Pulmonary artery endothelial cell (primary cell): ENCODE data around the gene RIPPLY1. TPM values are rescaled to one million over a fixed set of nuclear protein-coding genes. Genes with fewer than 3 reads are reported as not detected.

Experiments used
- DNase-seq: peaks from one replicate; pipeline ENCODE4 v3.0.0-alpha.2; 2011; ENCODE audit warnings: low read depth, low spot score
- total RNA-seq: library from RNA; depleted of rRNA; stranded (reverse); fragments of >200 nt; gene quantifications from 2 replicates; pipeline ENCODE4 v1.2.3, GENCODE V29; 2014

The RIPPLY1 gene, protein sequence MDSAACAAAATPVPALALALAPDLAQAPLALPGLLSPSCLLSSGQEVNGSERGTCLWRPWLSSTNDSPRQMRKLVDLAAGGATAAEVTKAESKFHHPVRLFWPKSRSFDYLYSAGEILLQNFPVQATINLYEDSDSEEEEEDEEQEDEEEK
- not detected in 2 replicates for total RNA-seq

DNA sequence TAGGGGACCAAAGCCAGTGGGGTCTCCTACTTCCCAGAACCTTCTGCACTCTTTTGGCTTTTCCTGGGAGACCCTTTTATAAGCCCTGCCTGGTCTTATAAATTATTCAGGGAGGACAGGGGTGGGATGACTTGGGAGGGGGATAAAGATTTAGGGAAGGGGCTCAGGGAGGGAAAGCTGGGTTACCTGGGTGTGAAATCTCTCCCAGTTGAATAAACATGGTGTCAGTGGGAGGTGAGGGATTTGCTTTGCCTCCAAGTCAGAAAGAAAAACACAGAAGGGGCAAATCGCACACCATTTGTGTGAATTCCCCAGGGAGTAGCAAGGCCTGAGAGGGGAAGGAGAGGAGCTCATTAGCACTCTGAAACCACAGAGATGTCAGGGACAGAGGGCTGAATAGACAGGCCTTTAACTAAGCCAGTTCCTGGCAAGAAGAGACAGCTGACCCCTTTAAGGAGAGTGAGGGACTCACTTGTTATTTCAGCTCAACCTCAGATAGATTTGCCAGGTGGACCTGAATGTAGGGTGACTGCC is at the start of gene RIPPLY1:
RIPPLY1 (minus strand) TSS at position 51 of the 534 bp plus-strand sequence. CDS start 54 bp downstream, outside the sequence.
- DNase-seq: no peak

DNA sequence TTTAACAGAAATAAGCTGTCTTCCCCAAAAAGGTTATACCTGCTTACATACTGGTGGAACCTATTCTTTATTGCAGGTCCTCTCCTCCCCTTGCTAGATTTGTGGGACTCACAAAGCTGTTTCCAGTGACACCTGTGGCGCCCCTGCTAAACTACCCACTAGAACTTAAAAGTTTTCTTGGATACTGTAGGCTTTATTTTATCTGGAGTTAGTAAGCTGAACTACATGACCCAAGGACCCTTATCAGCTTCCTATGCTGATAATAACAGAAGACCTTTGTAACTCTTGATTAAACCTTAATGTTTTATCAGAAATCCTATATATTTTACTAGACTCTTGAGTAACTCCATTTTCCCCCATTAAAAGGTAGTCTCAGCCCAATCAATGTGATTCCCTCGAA is 49.4 kb upstream of the RIPPLY1 start:
- no peak for DNase-seq

DNA sequence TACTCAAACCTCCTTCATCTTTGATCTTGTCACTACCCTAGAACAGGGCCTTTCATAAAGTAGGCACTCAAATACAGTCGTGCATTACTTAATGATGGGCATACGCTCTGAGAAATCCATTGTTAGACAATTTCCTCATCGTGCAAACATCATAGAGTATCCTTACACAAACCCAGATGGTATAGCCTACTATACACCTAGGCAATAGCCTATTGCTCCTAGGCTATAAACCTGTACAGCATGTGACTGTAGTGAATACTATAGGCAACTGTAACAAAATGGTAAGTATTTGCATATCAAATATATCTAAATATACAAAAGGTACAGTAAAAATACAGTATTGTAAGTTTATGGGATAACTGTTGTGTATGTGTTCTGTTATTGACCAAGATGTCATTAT is 48.9 kb upstream of the RIPPLY1 start:
- DNase-seq: no peak

DNA sequence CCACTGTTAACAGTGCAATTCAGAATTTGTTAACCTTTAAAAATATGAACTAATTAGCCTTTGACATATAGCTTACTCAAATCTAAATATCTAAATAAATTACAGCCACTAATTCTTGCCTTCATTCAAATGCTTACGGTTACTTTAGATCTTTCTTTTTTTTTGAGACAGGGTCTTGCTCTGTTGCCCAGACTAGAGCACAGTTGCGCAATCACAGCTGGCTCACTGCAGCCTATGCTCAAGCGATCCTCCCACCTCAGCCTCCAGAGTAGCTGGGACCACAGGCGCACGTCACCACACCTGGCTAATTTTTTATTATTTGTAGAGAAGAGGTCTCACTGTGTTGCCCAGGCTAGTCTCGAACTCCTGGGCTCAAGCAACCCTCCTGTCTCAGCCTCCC is 48.1 kb upstream of the RIPPLY1 start:
- DNase-seq: no peak

DNA sequence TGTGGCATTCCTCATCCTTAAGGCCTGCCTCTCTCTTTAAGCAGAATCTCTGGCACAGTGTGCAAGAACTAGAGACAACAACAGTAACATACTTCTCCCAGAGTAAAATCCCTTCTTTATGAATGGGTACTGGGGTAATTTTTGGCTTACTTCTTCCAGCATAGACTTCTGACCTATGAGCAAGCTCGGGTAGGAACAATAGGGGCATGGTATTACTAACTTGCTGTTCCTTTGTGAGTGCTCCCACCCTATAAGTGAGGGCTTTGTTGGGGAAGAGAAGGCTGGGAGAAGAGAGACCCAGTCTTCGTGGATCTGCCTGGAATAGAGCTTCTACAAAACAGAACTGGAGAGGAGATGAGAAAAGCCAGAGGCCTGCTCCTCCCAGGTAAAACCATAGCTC is 47.2 kb upstream of the RIPPLY1 start:
- no peak for DNase-seq

DNA sequence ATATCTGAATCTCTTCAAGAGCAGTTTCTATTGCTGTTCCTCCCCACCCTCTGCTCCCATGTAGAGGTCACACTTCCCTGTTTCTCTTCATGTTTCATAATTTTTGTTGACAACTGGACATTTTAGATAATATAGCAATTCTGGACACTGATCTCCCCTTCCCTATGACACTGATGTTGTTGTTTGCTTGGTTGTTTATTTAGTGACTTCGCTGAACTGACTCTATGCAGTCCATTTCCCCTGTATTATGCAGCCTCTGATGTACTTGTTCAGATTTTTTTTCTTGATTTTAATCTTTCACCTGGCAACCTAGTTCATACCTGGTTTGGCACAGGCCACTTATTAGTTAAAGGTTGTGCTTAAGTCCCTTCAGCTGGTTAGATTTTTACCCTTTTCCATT is 46.2 kb upstream of the RIPPLY1 start:
- DNase-seq: no peak

DNA sequence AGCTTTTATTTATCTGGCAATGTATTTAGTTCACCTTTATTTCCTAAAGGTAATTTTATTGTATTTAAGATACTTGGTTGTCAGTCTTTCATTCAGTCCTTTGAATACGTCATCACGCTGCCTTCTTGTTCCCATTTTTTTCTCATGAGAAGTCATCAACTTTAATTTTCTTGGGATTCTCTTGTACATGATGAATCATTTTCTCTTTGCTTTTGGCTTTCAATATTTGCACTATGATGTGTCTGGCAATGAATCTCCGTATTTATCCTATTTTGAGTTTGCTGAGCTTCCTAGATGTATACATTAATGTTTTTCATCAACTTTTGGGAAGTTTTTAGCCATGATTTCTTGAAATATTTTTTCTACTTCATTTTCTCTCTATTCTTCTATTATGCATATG is 45.5 kb upstream of the RIPPLY1 start:
- DNase-seq: no peak

DNA sequence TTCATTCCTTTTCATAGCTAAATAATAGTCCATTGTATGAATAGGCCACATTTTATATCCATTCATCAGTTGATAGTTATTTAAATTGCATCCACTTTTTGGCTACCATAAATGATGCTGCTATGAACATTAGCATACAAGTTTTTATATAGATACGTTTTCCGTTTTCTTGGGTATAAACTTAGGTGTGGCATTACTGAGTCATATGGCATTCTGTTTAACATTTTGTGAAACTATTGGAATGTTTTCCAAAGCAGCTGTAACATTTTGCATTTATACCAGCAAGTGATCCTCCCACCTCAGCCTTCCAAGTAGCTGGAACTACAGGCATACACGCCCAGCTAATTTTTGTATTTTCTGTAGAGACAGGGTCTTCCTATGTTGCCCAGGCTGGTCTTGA is 43.3 kb upstream of the RIPPLY1 start:
- DNase-seq: no peak

DNA sequence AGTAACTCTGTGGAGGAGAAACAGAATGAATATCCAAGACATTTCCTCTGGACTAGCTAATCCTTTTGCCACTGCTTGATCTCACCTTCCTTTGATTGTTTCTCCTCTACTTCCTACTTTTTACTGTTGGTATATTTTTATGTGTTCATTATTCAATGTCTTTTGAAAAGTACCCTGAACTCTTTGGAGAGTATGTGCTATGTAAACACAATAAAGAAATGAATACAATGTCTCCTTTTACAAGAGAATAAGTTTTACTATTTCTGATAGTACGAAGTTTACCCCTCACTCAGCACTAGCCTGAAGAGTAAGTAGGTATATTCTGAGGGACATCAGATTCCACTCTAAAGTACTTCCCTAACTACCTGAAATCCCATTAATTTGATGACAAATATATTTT is 36.9 kb upstream of the RIPPLY1 start:
- DNase-seq: no peak

DNA sequence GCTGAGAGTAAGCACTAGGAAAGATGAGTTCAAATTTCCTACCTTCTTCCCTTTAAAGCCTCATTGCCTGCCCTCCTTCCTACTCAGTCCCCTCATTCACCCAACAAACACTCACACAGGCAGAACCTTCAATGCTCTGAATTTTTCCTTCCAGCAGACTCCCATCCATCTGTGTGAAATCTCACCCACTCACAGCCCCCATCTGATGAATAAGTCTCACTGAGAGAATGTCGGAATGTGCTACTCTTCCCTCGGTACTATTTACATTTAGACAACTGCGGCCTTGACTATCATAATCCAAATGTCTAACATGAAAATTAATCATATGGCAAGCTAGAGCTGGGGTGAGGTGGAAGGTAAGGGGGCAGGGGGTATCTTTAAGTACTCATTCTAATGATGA is 36.4 kb upstream of the RIPPLY1 start:
- DNase-seq: no peak

DNA sequence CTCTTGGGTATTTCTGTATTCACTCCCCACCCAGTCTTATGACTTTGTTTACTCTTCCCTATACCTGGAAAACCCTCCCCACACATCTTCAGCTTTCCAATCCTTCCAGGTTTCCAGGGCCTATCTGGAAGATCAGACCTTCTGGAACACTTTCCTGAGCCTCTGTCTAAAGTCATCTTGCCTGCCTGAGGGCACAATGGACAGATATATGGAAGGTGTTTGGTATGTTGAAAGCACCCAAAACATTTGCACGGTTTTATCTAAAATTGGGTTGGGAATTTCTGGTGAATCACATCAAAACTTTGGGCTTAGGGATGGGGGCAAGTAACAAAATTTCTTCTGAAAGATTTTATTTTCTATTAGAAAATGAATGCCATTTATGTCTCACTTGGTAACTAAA is 33.1 kb upstream of the RIPPLY1 start:
- no peak for DNase-seq

DNA sequence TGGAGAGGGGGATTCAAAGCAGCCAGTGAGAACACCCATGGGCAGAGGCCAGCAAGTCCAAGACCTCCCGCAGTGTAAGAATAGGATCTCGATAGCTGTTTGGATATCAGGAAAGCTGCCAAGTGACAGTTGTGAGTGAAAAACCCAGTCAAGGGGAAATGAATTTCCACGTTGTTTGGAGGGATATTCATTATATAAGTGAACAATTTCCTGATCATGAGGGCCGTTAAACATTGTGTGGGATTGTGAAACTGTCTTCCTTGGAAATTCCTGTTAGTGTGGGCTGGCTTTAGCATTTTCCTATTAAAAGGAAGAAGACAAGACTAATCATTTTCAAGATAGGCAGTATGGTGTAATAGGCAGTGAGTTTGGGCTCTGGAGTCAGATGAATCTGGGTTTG is 32.0 kb upstream of the RIPPLY1 start:
- DNase-seq: no peak

DNA sequence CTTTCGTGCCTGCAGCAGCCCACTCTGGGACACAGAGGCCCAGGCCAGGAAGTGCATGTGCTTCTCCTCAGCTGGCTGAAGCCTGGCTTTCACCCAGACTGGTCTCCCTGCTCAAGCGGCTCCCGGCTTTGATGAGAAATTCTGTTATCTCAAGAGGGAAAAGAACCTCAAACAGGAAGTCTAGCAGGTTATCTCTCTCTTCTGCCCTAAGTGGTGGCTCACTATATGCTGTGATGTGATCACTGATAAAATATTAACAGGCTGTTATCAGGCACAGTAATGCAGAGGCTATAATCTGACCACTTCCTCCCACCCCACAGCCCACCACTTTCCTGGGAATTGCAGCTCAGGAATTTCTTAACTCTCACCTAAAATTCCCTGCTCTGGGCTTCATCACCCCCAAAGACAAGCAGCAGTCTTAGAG is 30.4 kb upstream of the RIPPLY1 start:
- no peak for DNase-seq

DNA sequence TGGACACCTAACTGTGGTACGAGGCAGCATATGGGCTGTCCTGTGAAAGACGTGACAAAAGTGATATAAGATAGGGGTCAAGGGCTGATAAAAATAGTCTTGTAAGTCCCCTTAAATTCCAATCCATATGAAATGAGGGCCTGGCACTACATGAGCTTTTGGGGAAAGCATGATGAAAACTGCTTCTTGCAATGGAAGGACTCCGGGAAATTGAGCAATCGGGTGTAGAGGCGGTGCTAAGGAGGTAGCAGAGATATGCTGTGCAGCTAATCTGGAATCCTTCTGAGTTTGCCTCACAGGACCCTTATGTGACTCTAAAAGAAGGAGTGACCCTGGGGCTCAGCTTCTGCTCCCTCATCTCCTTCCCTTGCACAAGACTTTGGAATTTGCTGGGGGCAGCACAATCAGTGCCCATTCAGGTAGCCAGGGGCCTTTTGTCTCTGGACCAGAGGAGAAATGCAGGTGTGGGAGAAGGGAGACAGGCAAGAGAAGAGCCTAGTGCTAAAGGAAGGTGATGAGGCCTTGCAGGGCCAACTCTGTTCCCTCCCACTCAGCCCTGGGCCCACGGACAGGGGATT is 29.9 kb upstream of the RIPPLY1 start:
- DNase-seq: no peak

DNA sequence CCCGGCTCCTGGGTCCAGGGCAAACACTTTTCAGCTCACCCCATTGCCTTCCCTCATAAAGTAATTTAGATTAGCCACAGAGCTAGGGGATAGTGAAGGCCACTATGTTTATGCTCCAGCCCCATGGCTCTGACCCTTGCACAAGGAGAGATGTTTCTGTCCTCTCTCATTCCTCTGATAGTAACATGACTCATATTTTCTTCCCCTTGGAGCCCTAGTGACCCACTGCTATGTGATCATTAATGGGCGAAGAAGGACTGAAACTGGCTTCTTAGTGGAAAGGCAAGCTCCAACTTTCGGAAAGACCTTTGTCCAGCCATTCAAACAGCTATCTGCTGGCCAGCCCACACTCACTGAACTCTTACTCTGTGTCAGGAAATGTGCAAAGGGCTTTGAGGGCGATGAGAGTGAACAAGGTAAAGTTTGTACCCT is 29.4 kb upstream of the RIPPLY1 start:
- no peak for DNase-seq

DNA sequence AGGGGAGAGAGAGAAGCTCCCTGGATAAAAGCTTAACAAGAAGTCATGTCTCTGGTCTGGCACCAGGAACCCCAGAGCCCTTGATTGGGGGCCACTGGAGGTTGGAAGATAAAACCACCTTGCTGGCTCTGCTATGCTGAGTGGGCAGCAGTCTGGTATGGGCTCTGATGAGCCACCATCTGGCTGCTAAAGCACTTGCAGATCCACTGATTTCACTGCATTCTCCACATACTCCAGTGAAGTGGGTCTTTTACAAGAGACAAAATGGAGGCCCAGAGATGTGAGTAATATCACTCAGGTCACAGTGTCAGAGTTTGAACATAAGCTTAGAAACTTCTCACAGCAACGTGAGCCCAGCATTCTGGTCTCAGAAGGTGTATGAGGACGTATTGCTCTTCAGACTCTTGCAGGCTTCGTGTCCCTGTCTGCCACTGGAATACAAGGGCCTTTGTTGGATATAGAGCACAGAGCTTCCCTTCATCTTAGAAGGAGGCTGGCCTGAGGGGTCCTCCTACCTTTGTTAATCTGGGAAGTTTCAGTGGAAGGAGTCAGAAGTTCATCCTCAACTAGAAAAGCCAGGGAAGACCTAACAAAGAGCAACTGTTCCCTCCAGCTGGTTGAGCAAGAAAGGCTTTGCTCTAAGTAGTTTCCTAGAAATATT is 28.8 kb upstream of the RIPPLY1 start:
- no peak for DNase-seq

DNA sequence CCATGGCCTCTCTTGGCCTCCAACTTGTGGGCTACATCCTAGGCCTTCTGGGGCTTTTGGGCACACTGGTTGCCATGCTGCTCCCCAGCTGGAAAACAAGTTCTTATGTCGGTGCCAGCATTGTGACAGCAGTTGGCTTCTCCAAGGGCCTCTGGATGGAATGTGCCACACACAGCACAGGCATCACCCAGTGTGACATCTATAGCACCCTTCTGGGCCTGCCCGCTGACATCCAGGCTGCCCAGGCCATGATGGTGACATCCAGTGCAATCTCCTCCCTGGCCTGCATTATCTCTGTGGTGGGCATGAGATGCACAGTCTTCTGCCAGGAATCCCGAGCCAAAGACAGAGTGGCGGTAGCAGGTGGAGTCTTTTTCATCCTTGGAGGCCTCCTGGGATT is 25.1 kb upstream of the RIPPLY1 start:
- no peak for DNase-seq

DNA sequence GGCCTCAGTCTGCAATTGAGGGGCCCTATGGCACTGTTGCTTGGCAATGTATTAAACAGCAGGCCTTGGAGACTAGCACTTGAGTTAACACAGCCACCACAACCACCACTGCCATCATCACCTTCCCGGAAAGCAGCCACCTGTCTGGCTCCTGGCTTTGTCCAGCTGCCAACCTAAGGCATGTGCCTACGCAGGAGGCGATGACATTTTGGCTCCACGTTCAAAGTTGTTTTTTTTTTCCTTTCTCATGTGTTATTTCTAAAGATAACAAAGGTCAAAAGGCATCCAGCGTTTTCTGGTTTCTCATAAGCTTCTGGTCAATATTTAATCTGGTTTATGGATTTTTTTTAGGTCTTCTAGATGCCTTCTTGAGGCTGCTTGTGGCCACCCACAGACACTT is 24.6 kb upstream of the RIPPLY1 start:
- DNase-seq: no peak

DNA sequence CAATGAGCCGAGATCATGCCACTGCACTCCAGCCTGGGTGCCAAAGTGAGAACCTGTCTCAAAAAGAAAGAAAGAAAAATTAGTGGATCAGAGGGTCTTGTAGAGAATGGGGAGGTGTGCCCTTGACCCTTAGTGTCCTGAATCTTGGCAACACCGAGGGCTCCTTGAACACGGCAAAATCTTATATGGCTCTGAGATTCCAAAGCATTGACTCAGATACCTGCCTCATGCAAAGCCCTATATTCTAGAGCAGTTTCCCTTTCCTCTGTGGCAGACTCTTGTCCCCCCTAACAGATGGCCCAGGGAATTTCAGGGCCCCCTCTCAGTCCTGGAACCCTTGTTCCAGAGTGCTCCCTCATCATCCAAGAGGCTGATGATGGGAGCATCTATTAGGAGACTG is 23.9 kb upstream of the RIPPLY1 start:
- DNase-seq: no peak

DNA sequence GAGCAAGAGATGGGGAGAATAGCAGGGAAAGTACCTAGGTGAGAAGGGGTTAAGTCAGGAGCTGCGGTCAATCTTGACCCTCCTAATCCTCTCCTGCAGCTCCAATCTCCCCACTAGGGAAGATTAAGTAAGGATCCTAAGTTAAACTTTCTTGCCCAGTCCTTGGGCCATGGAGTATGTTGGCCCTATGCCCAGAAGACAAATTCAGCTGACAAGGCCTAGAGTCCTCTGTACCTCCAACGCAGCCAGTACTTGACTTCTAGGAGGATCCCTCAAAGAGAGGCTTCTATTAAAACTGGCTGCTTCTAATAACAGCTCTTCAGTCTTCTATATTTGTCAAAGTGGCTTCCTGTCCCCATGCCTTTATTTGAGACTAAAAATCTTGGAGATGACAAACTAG is 18.5 kb upstream of the RIPPLY1 start:
- DNase-seq: no peak

DNA sequence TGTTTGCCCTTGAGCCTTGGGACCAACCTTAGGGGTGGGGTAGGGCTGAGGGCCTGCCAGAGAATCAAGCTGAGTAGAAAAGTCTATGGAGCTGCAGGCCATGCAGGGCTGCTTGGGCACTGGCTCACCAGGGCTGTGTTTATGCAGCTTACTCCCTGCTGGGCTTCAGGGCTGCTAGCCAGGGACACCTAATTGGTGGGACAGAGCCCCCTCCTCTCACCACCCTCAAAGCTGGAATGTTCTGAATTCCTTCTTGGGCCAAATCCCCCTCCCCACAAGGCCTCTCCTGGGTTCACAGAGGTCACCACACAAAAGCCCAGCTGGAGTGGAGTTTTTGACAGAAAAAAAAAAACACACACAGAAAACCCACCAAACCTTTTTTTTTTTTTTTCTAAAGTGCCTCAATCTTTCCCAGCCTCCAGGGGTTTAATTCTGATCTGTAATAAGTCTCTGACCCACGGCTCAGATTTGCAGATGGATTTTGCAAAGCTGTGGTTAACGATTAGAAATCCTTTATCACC is 16.9 kb upstream of the RIPPLY1 start, which contains the start of gene CLDN2:
CLDN2 (plus strand) TSS at position 471 of the 521 bp plus-strand sequence. CDS start 7,827 bp downstream, outside the sequence.
- DNase-seq: no peak

DNA sequence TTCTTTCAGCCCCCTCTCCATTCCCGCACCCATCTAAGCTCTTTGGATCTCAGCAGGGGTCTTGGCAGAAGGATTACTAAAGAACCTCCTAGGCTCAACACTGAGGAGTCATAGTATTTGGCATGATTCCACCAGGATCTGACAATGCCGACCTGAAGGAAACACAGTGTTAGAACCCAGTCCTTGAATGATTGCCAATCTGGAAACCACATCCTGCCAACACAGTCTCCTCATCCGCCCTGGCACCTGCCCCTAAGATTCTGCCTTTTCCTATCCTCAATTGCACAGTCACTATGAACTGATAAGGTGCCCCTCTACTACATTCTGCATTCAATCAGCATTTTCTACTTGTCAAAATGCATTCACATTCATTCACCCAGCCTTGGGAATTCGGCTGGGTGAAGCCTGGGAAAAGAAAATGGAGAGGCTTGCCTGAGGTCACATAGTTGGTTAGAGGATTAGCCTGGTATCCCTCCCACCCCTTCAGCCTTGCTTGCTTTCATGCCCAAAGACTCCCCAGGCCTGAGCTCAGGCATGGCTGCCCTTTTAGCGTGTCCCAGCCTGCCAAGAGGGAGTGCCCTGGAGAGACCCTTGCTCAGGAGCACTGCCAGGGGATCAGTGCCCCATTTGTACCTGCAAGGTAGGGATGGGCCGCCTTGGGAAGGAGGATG is 14.8 kb upstream of the RIPPLY1 start:
- peak; percentile 64 for DNase-seq
